HUDEP-2 (cell line): Measurements from ENCODE around the gene PTHLH.

Source experiments
- DNase-seq, 76 experiments: peaks; one replicate each; lab custom pipeline; 2025; ENCODE audit not compliant: unreplicated experiment in 76 of 76; lab: John Stamatoyannopoulos, UW

The PTHLH gene

DNA sequence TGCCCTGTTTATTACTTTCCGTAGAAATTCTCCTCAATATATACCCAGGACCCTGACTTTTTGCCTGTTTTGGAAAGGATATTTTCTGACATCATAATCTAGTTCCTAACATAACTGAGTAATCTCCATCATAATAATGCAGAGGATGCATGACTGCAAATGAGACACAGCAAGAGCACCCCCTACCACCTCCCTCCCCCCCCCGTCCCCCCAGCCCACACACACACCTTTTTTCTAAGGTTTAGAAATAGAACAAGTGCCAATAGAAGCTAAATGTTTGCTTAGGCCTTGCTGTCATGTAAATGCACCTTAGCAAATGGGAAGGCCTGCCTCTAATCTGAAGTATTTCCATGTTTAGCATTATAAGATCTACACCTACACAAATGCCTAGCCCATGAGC lies at the start of gene PTHLH:
Gene PTHLH, minus strand, starts transcription at position 13 of the 400 bp plus-strand sequence. CDS start 3,239 bp downstream, outside the sequence.
- no peak for DNase-seq

DNA sequence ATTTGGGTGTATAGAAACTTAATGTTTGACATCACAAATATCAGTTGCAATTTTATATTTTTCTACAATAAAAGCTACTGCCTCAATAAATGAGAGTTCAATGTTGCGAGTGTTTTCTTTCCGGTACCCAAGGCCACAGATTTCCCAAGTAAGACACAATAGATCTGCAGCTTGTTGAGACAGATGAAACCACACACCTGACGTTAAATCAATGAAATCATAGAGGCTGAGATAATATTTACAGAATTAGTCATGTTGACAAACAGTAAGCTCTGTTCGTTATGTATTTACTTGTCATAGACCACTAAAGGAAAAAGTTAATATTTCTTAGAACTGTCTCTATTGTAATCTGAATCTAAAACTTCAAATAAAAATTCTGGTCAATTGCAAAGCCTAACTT lies 49.2 kb upstream of the PTHLH start:
- DNase-seq: no peak

DNA sequence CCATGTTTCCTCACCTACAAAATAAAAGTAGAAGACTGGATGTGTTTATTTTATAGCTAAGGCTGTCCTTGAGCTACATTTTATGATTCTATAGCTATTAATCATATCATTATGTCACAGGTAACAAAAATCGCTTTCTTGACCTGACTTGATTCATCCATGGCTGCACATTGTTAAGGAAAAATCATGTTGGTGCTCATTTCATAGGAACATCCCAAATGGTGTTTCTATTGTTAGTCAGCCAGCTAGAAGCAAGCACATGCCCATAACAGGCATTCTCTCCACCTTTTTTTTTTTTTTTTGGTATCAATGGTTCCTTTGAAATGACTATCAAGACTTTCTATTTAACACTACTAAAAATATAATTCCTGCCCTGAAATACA lies 45.3 kb upstream of the PTHLH start:
- DNase-seq: no peak

DNA sequence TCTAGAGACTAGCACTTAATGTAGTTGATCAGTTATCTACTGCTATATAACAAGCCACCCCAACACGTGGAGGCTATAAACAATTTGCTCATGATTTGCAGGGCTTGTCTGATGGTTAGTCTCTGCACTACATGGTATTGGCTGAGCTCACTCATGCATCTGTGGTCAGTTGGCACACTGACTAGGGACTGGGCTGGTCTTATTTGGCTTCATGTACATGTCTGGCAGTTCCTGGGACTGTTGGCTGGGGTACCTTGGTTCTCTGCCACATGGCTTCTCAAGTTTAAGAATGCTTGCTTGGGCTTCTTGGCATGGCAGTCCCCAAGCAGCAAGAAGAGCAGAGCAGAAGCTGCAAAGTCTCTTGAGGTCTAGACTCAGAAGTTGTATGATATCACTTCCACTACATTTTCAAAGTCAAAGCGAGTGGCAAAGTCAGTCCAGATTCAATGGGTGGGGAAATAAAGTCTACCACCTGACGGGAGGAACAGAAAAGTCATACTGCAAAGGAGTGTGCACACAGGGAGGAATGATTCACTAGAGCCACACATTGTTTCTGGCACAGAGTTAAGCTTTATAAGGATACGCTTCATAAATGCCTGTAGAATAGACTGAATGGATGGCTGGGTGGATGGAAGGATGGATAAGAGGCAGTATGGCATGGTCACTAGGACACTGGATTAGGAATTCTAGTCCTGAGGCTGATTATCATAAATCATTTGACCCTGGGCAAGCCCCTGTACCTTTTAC lies 44.8 kb upstream of the PTHLH start:
- DNase-seq: no peak

DNA sequence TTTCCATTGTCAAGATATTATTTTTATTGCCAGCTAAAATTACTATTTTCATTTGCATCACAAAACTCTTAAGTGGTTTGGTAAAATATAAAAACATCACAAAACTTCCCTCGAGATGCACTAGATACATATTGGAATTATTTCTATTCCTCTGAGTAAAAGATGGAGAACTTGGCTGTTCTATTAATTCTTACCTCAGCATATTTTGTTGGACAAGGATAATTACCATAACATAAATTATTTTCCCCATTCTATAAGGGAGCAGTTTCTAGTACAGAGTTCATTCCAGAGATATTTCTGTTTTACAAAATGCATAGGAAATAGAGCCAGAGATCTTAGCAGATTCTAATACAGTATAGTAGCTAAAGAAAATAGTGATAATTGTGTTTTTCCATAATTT lies 42.6 kb upstream of the PTHLH start:
- DNase-seq: no peak

DNA sequence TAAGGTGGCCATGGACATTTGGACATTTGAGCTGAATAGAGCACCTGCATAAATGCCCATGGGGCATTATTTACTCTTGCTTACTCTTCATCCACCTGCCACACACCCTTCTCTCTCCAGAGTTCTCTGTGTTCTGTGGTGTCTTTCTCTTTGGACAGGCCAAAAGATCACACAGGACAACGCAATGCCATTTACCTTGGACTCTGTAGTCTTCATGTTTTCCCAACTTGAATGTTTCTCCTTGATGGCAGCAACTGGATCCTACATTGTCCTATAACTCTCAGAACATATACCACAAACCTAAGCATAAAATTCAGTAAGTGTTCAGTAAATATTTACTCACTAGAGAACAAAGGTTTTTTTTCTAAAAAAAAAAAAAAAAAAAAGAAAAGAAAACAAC lies 41.7 kb upstream of the PTHLH start:
- DNase-seq: no peak

DNA sequence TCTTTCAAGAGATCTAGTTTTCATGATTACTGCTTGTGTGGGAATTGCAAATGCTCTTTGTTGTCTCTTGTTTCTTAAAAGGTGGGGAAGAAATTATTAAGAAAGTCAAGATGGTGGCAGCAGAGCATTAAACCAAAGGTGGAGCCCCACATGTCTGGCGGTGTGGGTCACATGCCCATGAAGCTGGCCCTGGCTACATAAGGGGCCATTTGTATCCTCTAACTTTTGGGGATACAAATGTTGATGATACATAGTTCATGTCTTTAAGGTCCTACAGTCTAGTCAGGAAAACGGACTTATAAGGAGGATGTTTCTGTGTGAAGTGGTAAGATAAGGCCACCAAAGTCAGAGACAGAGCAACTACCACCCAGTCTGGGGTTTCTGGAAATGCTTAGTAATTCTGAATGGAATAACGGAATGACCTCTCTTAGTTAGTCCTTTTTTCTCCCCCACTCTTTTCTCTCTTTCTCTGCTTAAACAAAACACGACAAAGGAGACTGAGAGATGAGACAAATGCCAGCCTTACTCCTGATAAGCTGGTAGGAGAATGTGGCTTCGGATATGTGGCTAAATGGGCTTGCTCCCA lies 39.9 kb upstream of the PTHLH start:
- no peak for DNase-seq

DNA sequence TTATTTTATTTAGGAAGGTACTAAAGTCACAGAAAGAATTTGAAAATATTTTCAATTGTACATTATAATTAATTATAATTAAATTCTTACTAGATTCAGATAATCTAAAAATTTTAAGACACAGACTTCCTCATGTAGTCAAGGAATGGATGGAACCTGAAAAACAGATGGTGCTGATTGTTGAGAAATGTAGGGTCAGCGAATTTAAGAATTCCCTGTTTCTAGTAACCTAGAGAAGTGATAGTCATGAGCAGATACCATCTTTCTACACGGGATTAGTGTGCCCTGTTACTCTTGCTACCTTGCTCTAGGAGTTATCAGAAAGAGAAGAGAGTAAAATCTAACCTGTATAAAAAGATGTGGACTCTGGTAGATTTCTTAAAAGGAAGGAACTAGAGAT lies 37.5 kb upstream of the PTHLH start:
- DNase-seq: no peak

DNA sequence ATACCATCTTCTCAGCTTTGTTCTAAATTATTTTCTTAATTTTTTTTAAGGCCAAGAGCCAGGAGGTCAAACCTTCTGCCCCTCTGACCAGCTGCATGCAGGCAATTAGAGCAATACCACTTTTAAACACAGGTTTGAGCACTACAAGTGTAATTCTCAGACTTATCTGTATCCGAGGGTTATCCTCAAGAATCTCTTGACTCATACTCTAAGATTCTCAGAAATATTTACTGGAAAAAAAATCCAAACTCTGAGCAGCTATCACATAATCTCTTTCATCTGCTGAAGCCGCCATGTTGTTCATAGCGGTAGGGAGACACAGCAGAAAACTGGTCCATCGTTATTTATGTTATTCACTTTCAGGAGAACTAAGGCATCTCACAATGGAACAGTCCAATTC lies 27.4 kb upstream of the PTHLH start:
- no peak for DNase-seq

DNA sequence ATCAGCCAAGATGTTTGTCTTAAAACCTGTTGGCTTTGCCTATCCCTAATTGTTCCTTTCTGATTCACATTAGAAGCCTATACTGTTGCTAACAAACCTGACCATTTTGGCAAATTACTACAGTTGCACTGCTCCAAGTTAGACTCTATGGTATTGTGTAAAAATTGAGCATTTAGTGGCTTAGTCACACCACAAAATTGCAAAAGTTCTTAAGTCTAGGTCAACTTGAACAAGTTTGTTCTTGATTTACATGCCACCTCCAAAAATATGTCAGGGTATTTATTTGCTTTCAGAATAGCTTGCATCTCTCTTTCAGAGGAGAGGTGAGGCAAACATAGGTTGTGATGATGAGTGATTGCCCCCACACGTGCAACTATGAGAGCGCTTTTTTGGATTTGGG lies 27.0 kb upstream of the PTHLH start:
- DNase-seq: no peak

DNA sequence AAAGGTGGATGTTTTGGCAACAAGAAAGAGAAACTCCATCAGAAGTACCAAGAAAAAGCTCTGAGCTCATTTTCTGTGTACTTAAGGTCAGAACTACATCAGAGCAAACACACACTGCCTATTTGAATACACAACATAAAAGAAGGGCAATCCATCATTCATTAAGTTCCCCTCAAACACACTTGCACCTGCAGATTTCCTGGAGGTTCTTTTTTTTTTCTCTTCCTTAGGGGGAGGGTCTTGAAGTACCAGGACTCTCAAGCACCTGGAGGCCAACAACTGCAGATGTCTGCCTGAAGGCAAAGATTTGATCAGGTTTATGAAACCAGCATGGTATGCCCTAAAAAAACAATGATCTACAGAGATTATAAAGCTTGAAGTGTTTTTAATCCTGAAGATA lies 26.1 kb upstream of the PTHLH start:
- DNase-seq: no peak

DNA sequence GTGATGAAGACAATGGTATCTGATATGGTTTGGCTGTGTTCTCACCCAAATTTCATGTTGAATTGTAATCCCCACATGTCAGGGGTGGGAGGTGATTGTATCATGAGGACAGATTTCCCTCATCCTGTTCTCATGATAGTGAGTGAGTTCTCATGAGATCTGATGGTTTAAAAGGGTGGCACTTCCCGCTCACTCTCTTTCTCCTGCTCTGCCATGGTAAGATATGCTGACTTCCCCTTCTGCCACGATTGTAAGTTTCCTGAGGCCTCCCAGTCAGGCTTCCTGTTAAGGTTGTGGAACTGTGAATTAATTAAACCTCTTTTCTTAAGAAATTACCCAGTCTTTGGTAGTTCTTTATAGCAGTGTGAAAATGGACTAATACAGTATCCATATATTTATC lies 25.6 kb upstream of the PTHLH start:
- DNase-seq: no peak

DNA sequence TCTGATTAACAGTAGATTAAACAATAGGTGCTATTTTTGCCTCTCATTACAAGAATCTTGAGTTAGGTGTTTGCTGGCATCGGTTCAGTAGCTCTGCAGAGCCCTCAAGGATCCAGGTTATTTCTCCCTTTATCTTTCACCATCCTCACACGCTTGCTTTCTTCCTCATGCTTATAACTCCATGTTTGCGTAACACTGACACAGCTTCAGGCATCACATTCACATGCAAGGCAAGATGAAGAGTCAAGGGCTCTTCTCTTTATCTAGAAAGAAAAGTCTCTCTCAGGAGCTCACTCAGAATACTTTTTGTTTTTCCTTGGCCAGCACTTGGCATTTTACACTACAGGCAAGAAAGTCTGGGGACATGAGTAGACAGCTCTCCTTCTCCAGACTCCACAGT lies 24.2 kb upstream of the PTHLH start:
- DNase-seq: no peak

DNA sequence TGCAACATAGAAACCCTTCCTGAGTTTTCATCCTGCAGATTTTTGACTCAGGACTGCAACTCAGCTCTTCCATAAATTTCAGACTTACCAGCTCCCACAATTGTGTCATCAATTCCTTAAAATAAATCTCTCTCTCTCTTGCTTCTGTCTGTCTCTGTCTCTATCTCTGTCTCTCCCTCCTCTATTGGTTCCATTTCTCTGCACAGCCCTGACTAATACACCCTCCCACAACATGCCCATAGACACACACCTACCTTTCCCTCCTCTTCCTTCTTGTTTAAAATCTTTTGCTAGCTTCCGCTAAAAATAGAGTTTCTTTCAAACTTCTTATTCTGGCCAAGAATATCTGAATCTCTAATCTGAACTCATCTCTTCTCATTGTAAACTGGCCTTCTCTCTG lies 22.9 kb upstream of the PTHLH start:
- DNase-seq: no peak

DNA sequence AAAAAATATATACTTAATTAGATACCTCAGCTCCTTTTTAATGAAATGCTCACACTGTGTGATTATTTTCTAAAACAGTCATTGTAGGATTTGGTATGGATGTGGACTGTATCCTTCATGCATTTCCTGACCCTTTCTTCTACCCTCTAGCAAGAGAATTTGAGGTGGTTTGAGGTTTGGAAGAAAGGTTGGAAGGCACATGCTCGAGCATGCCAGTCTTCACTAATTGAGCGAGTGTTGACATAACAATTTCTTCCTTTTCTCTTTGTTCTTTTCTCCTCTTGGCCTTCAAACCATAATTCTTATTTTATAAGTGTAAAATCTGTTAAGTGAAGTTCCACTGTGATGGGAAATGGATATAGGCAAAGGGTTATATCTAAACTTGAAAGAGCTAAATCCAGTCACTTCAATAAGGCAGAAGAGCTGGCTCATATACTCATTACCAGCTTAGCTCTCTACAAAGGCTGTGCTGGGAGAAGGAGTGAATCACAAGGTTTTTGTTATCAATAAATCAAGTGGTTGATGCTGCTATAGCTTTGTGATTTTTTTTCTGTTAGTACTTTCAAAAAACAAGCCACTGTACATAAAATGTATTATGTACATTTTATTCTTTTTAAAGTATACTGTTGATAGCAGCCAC lies 16.2 kb upstream of the PTHLH start:
- no peak for DNase-seq

DNA sequence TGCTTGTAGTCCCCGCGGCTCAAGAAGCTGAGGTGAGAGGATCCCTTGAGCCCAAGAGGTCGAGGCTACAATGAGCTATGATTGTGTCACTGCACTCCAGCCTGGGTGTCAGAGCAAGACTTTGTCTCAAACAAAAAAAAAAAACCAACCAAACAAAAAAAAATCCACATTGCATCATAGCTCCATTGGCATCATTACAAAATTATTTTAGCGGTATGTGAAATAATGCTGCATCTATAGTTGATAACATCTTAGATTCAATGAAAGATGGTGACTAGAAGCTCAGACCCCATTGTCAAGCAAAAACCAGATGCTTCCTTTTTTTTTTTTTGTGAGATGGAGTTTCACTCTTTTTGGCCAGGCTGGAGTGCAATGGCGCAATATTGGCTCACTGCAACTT lies 14.8 kb upstream of the PTHLH start:
- DNase-seq: no peak

DNA sequence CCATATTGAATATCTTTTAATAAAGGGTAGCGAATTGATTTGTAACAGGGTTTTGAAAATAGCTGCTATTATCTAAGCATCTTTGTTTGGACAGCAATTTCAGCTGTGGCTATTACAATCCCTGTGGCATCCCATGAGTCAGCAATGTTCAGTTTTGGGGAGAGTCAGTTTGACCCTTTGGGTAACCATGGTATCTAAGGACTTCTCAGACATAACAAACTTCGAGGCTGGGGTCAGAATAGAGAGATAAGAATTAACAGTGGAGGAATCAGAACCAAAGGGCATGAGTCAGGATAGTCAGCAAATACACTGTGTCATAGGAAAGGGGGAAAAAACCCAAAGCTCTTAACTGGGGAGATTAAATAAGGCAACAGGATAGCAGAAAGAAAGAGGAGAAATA lies 11.7 kb upstream of the PTHLH start:
- DNase-seq: peak in 4 of 76 experiments; percentile 3 to 26 (median 10)

DNA sequence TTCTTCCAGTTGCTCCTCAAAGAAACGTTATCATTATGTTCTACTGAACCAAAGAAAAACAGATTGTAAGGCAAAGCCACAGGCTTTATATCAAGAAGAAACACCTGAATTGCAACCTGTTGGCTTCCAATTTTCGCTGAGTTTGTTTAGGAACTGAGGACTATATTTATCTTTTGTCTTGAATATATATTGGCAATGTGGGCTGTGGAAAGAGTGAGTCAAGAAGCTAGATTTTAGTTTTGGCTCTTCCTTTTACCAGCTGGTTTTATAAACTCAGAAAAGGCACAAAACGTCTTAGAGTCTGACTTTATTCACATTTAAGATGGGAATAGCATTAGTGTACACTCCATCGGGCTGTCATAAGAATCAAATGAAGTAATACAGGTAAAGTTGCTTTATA lies 10.4 kb upstream of the PTHLH start:
- DNase-seq: no peak

DNA sequence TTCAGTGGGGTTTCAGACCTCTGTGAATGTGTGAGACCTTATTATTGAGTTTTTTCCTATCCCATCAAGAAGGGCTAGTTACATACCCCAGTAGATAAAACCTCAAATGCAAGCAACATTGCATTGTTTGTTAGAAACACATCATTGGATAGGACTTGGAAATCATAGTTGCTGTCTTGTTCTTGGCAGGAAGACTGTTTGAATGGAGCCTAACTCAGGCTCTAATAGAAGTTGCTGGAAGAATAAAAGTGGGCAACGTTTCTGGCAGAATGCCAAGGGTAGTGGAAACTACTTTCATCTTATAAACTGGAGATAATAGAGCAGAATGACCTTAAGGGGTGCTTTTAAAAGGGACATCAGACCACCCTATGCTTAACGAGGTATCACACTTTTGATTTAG lies 9.9 kb upstream of the PTHLH start:
- DNase-seq: no peak

DNA sequence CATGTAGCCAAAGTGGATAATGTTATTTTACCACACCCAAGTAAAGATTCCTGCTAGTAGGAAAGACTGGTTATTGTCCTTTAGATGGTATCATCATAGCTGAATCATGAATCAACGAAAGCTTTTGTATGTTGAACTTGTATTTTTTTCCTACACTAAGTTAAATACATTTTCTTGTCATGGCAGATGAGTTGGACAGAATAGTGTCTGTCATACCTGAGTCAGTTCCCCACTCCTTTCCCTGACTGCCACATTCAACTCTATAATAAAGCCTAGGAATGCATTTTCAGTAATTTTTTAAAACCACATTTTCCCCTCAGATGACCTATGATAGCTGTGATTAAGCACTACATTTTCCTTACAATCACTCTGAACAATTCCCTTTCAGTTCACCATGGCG lies 9.3 kb upstream of the PTHLH start:
- DNase-seq: no peak

DNA sequence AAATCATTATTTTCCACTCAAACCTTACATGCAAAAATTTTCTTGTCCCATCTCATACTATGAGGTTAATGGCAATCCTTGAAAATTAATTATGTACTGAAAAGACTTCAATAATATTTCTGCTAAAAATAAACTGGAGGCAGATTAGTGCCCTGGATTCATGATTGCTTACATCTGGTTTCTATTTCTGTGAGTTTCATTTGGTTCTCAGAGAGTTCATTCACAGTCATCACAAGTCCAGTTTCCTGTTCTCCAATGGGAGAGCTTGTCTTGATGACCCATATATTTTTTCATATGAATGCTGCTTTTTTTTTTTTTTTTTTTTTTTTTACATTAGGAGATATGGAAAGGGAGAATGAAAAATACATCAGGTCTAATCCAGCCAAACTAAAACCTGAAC lies 6.6 kb upstream of the PTHLH start:
- no peak for DNase-seq
